HG02885 (cell line): ENCODE measurements around the gene CNTFR.

Experiments
- ATAC-seq: cut with Tn5 transposase; IDR thresholded peaks from one replicate; pipeline ENCODE4 v1.9.1; 2021; ENCODE audit warnings: mild to moderate bottlenecking; ENCODE audit not compliant: unreplicated experiment, poor library complexity

Gene CNTFR

DNA sequence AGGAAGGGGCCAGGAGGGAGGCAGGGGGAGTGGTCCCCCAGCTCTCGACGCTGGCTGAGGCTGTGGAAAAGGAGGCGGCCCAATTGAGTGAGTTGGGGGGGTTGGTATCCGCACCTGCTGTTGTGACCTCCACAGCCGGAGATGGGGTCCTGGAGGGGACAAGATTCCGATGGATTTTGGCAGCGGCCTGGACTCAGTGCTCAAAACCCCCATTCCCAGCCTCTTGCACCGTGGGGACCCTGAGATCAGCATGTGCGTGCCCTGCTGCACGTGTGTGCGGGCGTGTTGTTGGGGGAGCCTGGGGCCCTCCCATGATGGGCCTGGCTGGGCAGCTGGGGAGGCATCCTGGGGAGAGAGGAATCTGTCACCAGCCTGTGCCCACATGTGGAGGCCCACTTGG is 15.0 kb downstream of the CNTFR start:
- ATAC-seq = no peak

- no peak for ATAC-seq
These were observed 15.8 kb downstream of the CNTFR start for GRCh38 chr9:34573599-34574325.

- ATAC-seq = no peak
These were observed 16.9 kb downstream of the CNTFR start for GRCh38 chr9:34572628-34573027.

DNA sequence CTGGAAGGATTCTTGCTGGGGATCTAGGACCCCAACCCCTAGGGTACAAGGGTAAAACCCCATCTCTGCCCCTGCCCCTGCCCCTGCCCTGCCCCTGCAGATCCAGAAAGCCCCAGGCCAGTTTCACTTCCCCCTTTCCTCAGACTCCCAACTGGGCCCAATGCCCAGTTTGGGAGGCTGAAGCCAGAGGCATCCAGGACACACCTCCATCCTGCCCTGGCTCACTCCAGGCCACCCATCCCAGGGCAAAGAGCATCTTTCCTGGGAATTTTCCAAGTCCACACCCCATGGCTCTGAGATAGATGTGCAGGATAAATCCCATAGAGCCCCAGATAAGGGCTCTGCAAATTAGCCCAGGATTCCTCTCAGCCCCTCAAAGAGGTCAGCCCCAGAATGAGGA is 17.4 kb downstream of the CNTFR start:
- no peak for ATAC-seq

DNA sequence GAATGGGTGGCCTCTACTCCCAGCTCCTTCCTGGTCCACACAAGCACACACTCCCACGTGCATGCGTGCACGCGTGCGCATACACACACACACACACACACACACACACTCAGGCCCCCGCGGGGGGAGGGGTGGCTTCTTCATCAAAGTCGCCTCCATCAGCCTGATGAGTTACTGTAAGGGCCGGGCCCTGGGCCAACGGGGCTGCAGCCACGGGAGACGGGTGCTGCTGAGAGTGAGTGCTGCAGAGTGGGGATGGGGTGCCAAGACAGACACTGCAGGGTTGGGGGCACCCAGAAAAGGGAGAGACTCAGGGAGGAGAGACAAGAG is 18.1 kb downstream of the CNTFR start:
- ATAC-seq = no peak

DNA sequence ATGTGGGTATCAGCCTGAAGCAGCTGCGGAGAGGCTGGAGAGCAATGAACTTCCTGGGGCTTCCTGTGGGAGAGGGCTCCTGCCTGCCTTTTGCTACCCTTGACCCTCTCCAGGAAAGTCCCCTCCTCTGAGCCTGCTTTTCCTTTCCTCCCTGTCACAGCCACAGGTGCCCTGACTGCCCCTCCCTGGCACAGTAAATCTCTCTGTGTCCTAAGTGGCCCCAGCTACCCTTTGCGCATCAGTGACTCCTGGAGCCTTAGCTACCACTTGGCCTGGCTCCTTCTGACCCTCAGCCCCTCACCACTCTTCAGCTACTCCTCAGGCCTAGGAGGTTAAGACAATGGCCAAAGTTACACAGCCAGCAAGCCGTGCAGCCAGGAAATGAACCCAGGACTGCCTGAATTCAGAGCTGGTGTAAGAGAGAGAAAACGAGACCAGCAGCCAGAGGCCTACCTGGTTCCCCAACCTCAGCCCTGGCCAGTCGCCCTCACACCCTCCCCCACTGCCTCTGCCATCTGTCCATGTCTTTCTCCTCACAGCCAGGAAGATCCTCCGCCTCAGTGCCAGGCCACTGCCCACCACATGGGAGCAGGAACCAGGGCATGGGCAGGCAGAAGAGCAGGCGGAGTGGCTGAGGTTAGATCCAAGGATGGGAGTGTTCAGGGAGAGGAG is 18.6 kb downstream of the CNTFR start:
- ATAC-seq = no peak

GRCh38 chr9:34570376-34570775 is 19.1 kb downstream of the CNTFR start:
- no peak for ATAC-seq

- no peak for ATAC-seq
These were observed 20.8 kb downstream of the CNTFR start for GRCh38 chr9:34568774-34569173.

DNA sequence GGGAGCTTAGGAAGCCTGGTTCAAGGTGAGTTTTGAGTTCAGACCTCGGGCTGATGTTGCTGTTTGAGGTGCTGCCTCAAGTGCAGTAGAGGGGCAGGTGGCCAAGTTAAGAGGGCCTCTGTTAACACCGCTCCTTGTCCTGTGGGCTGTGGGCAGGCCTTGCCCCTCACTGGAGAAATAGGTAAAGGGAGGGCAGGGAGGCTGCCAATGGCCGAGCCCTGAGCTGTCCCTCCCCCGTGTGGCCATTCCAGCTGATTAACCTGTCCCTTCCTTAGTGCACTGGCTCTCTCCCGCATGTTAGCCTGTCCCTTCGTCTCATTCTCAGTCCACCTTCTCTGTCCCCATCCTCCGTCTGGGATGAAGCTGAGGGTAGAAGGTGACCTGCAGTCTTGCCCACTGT is 21.4 kb downstream of the CNTFR start:
- ATAC-seq = no peak

- ATAC-seq = no peak
These were observed 22.6 kb downstream of the CNTFR start for GRCh38 chr9:34566972-34567371.

DNA sequence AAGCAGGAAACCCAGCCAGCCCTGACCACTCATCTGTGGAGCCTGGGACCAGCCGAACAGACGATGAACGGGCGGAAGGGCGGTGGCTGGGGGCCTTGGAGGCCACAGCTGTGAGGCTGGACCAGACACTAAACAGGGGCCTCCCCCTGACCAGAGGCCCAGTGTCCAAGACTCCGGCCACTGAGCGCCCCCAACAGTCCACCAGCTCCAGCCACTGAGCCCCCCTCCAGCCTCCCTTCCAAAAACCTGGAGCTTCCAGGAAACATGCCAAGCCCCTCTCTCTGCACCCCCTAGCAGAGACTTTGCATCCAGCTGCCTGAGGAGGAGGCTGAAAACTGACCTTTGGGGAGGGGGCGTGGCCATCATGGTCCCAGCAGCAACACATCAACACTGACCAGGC is 23.2 kb downstream of the CNTFR start:
- ATAC-seq = no peak

- ATAC-seq = no peak
These were observed 23.7 kb downstream of the CNTFR start for GRCh38 chr9:34565856-34566255.

- ATAC-seq = no peak
These were observed 24.9 kb downstream of the CNTFR start for GRCh38 chr9:34564617-34565016.

DNA sequence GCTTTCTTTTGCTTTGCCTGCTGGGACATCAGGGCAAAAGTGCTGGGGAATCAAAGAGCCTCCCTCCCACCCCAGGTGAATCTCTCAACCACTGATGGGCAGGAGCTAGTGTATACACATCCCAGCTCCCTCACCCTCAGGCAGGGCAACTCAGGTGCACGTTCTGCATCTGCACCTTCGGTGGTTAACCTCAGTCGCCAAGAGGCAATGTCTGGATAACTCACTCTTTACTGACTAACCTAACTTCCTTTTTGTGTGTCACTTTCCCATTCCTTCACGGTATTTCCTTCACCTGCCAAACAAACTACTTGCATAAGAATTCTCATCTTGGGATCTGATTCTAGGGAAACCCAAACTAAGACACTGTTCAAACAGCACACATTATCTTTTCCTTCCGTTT is 26.3 kb downstream of the CNTFR start:
- ATAC-seq = no peak

- no peak for ATAC-seq
These were observed 27.3 kb downstream of the CNTFR start for GRCh38 chr9:34562135-34562745.

GRCh38 chr9:34560599-34561214 is 28.8 kb downstream of the CNTFR start:
- no peak for ATAC-seq

GRCh38 chr9:34559624-34560455 is 29.7 kb downstream of the CNTFR start:
- ATAC-seq = no peak

GRCh38 chr9:34558919-34559623 is 30.5 kb downstream of the CNTFR start:
- no peak for ATAC-seq

- no peak for ATAC-seq
These were observed 31.2 kb downstream of the CNTFR start for GRCh38 chr9:34558364-34558763.
